GM23338 (cell line): ENCODE results near the gene TMEM25. TPM values are rescaled to one million over a fixed set of nuclear protein-coding genes. Genes with fewer than 3 reads are reported as not detected.

Experiments
- ATAC-seq: fragments of 200-7000 bp; cut with Tn5 transposase; 3 replicates; pipeline ENCODE4 v1.9.1; 2020
- DNase-seq: peaks from one replicate; pipeline ENCODE4 v3.0.0-alpha.2; 2015; ENCODE audit warnings: low spot score
- H2AFZ ChIP-seq: fragments of 200-600 bp; sonication (generic); 2 replicates; pipeline ENCODE4 v1.8.0; 2016; ENCODE audit warnings: antibody characterized with exemption, mild to moderate bottlenecking, moderate library complexity
- H3F3A ChIP-seq: fragments of 200-600 bp; sonication (generic); replicated peaks from 2 replicates; pipeline ENCODE4 v1.8.0; 2017; ENCODE audit warnings: antibody characterized with exemption, mixed run types, low read depth
- H3K27ac ChIP-seq: fragments of 200-600 bp; sonication (generic); 2 replicates; pipeline ENCODE4 v1.6.1; 2016; ENCODE audit warnings: low read depth
- H3K27me3 ChIP-seq: fragments of 200-600 bp; sonication (generic); 2 replicates; pipeline ENCODE4 v1.8.0; 2016; ENCODE audit warnings: mild to moderate bottlenecking, mixed run types, moderate library complexity; ENCODE audit not compliant: insufficient read depth
- H3K36me3 ChIP-seq: fragments of 200-600 bp; sonication (generic); 2 replicates; pipeline ENCODE4 v1.8.0; 2016; ENCODE audit warnings: mild to moderate bottlenecking; ENCODE audit not compliant: insufficient read depth
- H3K4me1 ChIP-seq: fragments of 200-600 bp; sonication (generic); 2 replicates; pipeline ENCODE4 v1.8.0; 2016; ENCODE audit warnings: mild to moderate bottlenecking, moderate library complexity; ENCODE audit not compliant: insufficient read depth
- H3K4me2 ChIP-seq: fragments of 200-600 bp; sonication (generic); 2 replicates; pipeline ENCODE4 v1.7.1; 2017; ENCODE audit warnings: mixed run types
- H3K4me3 ChIP-seq: fragments of 200-600 bp; sonication (generic); 2 replicates; pipeline ENCODE4 v1.6.1; 2016; ENCODE audit warnings: mixed run types
- H3K79me2 ChIP-seq: fragments of 200-600 bp; sonication (generic); replicated peaks from 2 replicates; pipeline ENCODE4 v1.8.0; 2017; ENCODE audit warnings: mild to moderate bottlenecking; ENCODE audit not compliant: insufficient read depth
- H3K9me2 ChIP-seq: fragments of 200-600 bp; sonication (generic); 2 replicates; pipeline ENCODE4 v1.8.0; 2017; ENCODE audit not compliant: insufficient read depth
- H4K20me1 ChIP-seq: fragments of 200-600 bp; sonication (generic); replicated peaks from 2 replicates; pipeline ENCODE4 v1.8.0; 2017; ENCODE audit warnings: mild to moderate bottlenecking; ENCODE audit not compliant: insufficient read depth
- H3K27ac Mint-ChIP-seq: 2 replicates; pipeline ENCODE4 v1.8.0; 2020; ENCODE audit warnings: inconsistent platforms, mild to moderate bottlenecking, moderate library complexity, mixed read lengths
- H3K27me3 Mint-ChIP-seq: 3 replicates; pipeline ENCODE4 v1.8.0; 2022; ENCODE audit warnings: low read depth, mild to moderate bottlenecking, moderate library complexity, mixed read lengths, inconsistent platforms; ENCODE audit not compliant: insufficient read depth, poor library complexity
- H3K36me3 Mint-ChIP-seq: 3 replicates; pipeline ENCODE4 v1.8.0; 2021; ENCODE audit warnings: low read depth, mild to moderate bottlenecking, inconsistent platforms, moderate library complexity, mixed read lengths
- H3K4me1 Mint-ChIP-seq: 3 replicates; pipeline ENCODE4 v1.8.0; 2020; ENCODE audit warnings: mild to moderate bottlenecking, inconsistent platforms, mixed read lengths
- H3K4me3 Mint-ChIP-seq: 3 replicates; pipeline ENCODE4 v1.8.0; 2021; ENCODE audit warnings: moderate library complexity, mild to moderate bottlenecking, inconsistent platforms, mixed read lengths
- H3K9me3 Mint-ChIP-seq: 3 replicates; pipeline ENCODE4 v1.8.0; 2020; ENCODE audit warnings: moderate library complexity, mild to moderate bottlenecking, inconsistent platforms, mixed read lengths
- CREB1 ChIP-seq: fragments of 250-450 bp; sonication (Bioruptor Pico); IDR thresholded peaks from 2 replicates; pipeline ENCODE4 v1.5.0; 2020; ENCODE audit warnings: low read depth, mild to moderate bottlenecking, moderate library complexity
- CTCF ChIP-seq, 2 experiments: fragments of 200-600 bp in 1 of 2; sonication (generic) in 1 of 2; conservative IDR thresholded peaks; 2 replicates each; pipeline versions ENCODE4 v1.5.1 to v1.6.1; 2016 to 2017; ENCODE audit warnings: antibody characterized with exemption in 2 of 2, low read depth in 2 of 2, mild to moderate bottlenecking in 2 of 2, moderate library complexity in 1 of 2
- ETS1 ChIP-seq: IDR thresholded peaks from 2 replicates; pipeline ENCODE4 v1.6.1; 2016; ENCODE audit warnings: antibody characterized with exemption
- EZH2 ChIP-seq: fragments of 200-600 bp; sonication (generic); IDR thresholded peaks from one replicate; pipeline ENCODE4 v1.8.0; 2017; ENCODE audit warnings: antibody characterized with exemption, mild to moderate bottlenecking, low read depth; ENCODE audit not compliant: unreplicated experiment
- EZH2phosphoT487 ChIP-seq: fragments of 200-600 bp; sonication (generic); IDR thresholded peaks from one replicate; pipeline ENCODE4 v1.8.1; 2018; ENCODE audit warnings: antibody characterized with exemption; ENCODE audit not compliant: unreplicated experiment
- JUNB ChIP-seq: IDR thresholded peaks from one replicate; pipeline ENCODE4 v1.6.1; 2016; ENCODE audit warnings: antibody characterized with exemption; ENCODE audit not compliant: unreplicated experiment
- NANOG ChIP-seq: IDR thresholded peaks from 2 replicates; pipeline ENCODE4 v1.6.1; 2016; ENCODE audit warnings: antibody characterized with exemption, borderline replicate concordance
- POLR2AphosphoS5 ChIP-seq: IDR thresholded peaks from 2 replicates; pipeline ENCODE4 v1.6.1; 2016; ENCODE audit warnings: antibody characterized with exemption, low read depth
- REST ChIP-seq: IDR thresholded peaks from one replicate; pipeline ENCODE4 v1.6.1; 2018; ENCODE audit warnings: antibody characterized with exemption; ENCODE audit not compliant: unreplicated experiment
- STAT1 ChIP-seq: IDR thresholded peaks from one replicate; pipeline ENCODE4 v1.6.1; 2016; ENCODE audit warnings: antibody characterized with exemption; ENCODE audit not compliant: unreplicated experiment
- ZNF114 ChIP-seq: fragments of 250-450 bp; sonication (Bioruptor Pico); IDR thresholded peaks from 2 replicates; pipeline ENCODE4 v1.5.0; 2020; ENCODE audit warnings: mild to moderate bottlenecking, moderate library complexity
- ZNF331 ChIP-seq: fragments of 250-450 bp; sonication (Bioruptor Pico); IDR thresholded peaks from 2 replicates; pipeline ENCODE4 v1.5.0; 2020; ENCODE audit warnings: low read depth, mild to moderate bottlenecking, moderate library complexity
- ZNF462 ChIP-seq: fragments of 250-450 bp; sonication (Bioruptor Pico); IDR thresholded peaks from 2 replicates; pipeline ENCODE4 v1.5.0; 2020; ENCODE audit warnings: mild to moderate bottlenecking, moderate library complexity
- polyA plus RNA-seq: library from polyadenylated mRNA; unstranded; fragments of >200 nt; fragmentation: Nextera tagmentation; extraction: Ambion mirVana; gene quantifications from 2 replicates; pipeline ENCODE4 v1.2.1, GENCODE V29; 2016
- total RNA-seq: library from RNA; depleted of rRNA; stranded (reverse); fragments of >200 nt; shearing (Covaris generic); gene quantifications from 2 replicates; pipeline ENCODE4 v1.2.3, GENCODE V29; 2014

The TMEM25 gene
- total and polyA plus RNA-seq, 2 experiments from 2014 or later: 11.7 to 17.7 TPM

GRCh38 chr11:118531597-118532084 is 649 bp downstream of the TMEM25 start:
- H3K4me3 ChIP-seq: peak overlapping the region; percentile 99
- H3K36me3 Mint-ChIP-seq: no peaks in the 10 kb centered on the region; the same call in 2 of the 3 replicates
- H3K27me3 Mint-ChIP-seq: peaks cover 14% of the 10 kb centered on the region
- H2AFZ ChIP-seq: peak overlapping the region; percentile 99
- H3K79me2 ChIP-seq: no peaks in the 10 kb centered on the region
- peaks cover 13% of the 10 kb centered on the region for H3K4me1 ChIP-seq
- H3K9me2 ChIP-seq: no peaks in the 10 kb centered on the region; the same call in 1 of the 2 replicates
- H4K20me1 ChIP-seq: 0 out of 2 replicates have a peak, but pooled peaks cover under 1% of the 10 kb centered on the region
- ATAC-seq (peak; percentile 9), DNase-seq (peak; percentile 36)
- H3K4me1 Mint-ChIP-seq: peaks cover 27% of the 10 kb centered on the region
- peaks cover 24% of the 10 kb centered on the region; the same call in 1 of the 2 replicates for H3F3A ChIP-seq
- H3K4me3 Mint-ChIP-seq: peak overlapping the region; percentile 92
- no peaks in the 10 kb centered on the region for H3K9me3 Mint-ChIP-seq
- peaks cover 6% of the 10 kb centered on the region; the same call in 1 of the 2 replicates for H3K27me3 ChIP-seq
- peak overlapping the region; percentile 31; the same call in 1 of the 2 replicates for H3K27ac Mint-ChIP-seq
- no peak for TF ChIP-seq ZNF462
- no peak for TF ChIP-seq EZH2
- TF ChIP-seq REST: no peak
- TF ChIP-seq CTCF (conservative IDR thresholded peaks at IDR 0.05; ENCODE audit: low read depth in 2 of 2): no peak
- no peak for TF ChIP-seq EZH2phosphoT487
- TF ChIP-seq NANOG: no peak
- no peak for TF ChIP-seq ZNF114
- no peak for TF ChIP-seq STAT1
- no peak for TF ChIP-seq JUNB
- no peak for TF ChIP-seq ZNF331
- no peak for TF ChIP-seq POLR2AphosphoS5
- no peak for TF ChIP-seq ETS1
- no peak for TF ChIP-seq CREB1 (CRISPR knock-in tag)
- H3K27ac ChIP-seq: no peak overlapping the region
- H3K4me2 ChIP-seq: peak overlapping the region; percentile 88
- H3K36me3 ChIP-seq: no peaks in the 10 kb centered on the region
